Activated naive CD4-positive, alpha-beta T cell (primary cell): ENCODE data around the gene CPVL.

Experiments used
- DNase-seq, 4 experiments: peaks; one replicate each; lab custom pipeline; 2025; lab: John Stamatoyannopoulos, UW

Gene CPVL

GRCh38 chr7:29090836-29091601 is 55.3 kb downstream of the CPVL start:
- no peak for DNase-seq

DNA sequence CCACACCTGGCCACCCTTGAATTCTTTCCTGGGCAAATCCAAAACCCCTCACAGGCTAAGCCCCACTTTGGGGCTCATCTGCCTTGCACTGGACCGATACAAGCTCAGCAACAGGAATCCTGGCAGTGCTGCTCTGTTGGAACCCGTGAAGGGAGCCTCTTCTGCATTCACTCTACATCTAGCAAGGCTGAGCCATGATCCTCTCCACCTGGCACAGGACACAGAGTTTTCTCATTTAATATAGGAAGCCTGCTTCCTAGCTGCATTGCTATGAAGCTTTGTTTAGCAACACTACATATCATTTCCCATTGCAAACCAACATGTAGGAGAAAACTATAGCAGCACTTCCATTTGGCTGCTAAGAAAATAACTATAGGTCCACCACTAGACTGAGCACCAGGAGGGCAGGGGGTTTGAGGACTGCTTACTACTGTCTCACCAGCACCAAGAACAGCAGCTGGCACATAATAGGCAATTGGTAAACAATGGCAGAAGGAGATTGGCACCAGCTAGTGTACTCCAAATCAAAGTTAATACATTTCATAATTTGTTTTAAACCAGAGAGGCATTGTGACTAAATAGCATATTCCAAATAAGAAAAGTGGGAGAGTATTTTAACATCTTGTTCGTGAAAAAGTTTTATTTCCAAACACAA is 56.1 kb downstream of the CPVL start:
- DNase-seq: no peak

GRCh38 chr7:29087840-29088170 is 58.5 kb downstream of the CPVL start:
- DNase-seq: no peak

GRCh38 chr7:29086545-29086944 is 59.8 kb downstream of the CPVL start:
- no peak for DNase-seq

DNA sequence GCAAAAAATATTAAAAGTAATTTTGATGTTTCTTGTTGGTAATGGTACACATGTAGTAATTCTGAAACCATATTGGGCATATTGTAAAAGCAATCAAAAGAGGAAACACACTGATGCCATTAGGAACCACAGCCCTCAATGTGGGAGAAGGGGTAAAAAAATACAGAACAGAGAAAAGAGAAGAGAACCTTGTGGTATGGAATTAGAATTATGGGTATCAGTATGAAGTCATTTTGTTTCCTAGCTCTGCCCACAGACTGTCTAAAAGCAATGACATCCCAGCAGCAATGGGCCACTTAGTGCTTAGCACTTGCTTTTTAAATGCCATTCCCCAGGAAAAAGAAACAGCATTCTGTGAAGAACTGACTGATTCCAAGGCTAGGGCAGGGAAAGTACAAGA is 61.5 kb downstream of the CPVL start:
- DNase-seq: no peak

DNA sequence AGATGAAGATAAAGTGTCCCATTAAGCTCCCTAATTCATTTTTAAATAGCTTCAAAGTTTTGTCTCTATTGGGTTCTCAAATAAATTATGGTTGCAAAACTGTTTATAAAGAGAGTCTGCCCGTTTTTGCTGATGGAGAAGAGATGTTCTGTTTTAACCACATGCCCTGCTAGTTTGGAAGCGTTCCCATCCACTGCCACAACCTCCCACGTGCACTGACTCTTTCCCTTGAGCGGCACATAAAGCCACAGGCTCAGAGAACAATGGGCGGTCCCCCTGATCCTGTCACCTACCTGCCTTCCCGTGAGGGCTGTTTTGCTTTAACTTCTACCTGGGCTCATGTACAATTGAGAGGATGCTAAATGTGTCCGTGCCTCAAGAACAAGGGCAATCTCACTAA is 65.5 kb downstream of the CPVL start:
- no peak for DNase-seq

- no peak for DNase-seq
Measured at GRCh38 chr7:29078311-29079260, 67.8 kb downstream of the CPVL start.

GRCh38 chr7:29077854-29078253 is 68.5 kb downstream of the CPVL start:
- DNase-seq: no peak

- DNase-seq: no peak
Measured at GRCh38 chr7:29077176-29077575, 69.2 kb downstream of the CPVL start.

- DNase-seq: no peak
Measured at GRCh38 chr7:29076631-29077030, 69.7 kb downstream of the CPVL start.

DNA sequence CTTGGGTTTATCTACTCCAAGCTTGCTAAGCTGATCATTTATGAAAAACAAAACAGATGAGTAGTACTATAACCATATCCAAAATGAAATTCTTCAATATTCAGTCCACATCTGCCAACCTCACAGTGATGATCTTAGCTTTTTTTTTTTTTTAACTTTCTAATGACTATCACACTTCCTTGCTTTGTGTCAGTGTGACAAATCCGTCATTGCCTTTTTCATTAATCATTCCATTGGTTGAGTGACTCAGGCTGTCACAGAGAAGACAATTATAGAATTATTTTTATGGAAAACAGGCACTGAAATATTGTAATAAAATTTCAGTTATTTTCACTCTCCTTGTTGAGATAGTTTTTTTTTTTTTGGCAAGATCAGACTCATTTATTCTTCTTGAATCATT is 70.7 kb downstream of the CPVL start:
- DNase-seq: no peak

DNA sequence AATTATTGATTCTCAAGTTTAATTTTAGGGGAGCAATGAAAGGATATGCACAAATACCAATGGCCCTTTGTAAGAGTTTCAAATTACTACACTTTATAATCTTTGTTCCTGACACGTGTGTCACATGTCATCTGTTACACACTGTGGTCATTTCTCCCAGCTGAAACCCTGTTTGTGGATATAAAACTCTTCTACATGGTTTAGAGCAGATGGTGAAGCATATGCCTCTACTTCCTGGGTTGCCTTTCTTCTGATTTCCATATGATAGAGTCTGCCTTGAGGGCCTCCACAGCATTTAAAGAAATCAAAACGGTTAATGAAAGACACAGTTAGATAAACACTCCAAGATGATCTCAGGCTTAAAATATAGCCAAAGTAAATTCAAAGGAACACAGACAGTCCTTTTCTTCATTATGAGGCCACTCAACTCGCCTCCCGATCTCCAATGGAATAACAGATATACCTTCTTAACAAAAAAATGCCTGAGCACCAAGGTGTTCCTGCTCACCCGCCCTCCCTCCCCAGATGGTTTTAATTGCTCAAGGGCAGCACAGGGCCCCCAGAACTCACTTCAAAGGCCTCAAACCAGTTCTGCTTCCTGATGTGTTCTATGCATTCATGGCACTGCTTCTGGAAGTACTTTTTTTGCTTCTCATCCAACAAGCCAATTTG is 75.0 kb downstream of the CPVL start:
- DNase-seq: no peak

- no peak for DNase-seq
Measured at GRCh38 chr7:29066641-29067040, 79.7 kb downstream of the CPVL start.

DNA sequence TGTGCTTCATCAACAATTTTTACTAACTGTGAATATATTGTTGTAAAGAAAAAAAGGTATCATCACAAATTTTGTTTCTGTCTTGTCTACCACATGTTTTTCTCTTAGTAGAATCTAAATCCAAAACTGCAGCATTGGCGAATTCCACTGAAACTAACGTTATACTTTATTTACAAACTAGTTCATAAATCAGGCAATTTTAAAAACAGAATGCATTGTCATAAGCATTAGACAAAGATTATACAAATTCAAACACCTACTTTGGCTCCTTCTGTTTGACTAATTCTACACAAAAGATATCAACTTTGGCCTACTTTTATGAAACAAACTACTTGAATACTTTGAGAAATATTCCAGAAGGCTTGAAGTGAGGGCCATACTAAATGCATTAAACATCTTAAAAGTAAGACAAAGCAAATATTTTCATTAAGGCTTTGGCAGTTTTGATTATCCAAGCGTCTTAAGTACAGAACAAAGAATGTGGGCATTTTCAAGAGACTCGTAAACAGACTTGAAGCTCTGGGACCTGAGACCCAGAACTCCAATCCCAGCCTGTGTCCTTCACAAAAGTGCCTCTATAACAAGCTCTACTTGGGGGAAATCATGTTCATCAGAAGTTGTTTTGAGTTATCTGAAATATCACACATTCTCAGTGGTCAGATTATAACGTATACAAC is 81.0 kb downstream of the CPVL start:
- DNase-seq: no peak

DNA sequence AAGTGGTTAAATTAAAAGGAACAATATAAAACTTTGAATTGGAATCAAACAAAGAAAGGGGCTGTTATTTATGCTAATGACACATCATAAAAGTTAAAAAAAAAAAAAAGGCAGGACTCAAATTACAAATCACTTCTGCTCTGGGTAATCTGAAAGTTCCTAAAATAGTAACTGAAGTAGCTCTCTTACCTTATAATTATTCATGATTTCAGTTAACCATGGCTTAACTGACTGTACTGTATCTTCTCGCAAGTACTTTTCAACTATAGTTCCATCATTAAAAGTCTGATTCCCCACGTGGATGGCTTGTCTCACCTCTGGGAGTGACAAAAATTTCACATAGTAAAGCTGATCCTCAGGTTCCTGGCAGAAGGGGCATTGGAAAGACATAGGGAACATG is 82.5 kb downstream of the CPVL start:
- no peak for DNase-seq

DNA sequence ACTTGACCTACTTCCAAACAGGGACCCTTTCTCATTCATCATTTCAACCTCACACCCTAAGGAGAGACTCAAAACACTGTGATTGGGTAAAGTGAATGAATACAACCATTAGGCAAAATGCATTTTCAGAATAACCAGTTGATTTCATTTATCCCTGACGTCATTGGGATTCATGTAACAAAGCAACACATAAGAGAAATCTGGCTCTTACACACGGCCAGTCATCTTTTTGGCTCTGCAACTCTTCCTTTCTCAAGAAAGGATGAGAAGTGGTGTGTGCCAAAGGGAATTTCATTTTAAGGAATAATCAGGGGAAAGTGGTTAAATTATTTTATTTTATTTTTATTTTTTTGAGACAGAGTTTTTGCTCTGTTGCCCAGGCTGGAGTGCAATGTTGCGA is 83.1 kb downstream of the CPVL start:
- no peak for DNase-seq

- DNase-seq: no peak
Measured at GRCh38 chr7:29053105-29053872, 93.0 kb downstream of the CPVL start.

DNA sequence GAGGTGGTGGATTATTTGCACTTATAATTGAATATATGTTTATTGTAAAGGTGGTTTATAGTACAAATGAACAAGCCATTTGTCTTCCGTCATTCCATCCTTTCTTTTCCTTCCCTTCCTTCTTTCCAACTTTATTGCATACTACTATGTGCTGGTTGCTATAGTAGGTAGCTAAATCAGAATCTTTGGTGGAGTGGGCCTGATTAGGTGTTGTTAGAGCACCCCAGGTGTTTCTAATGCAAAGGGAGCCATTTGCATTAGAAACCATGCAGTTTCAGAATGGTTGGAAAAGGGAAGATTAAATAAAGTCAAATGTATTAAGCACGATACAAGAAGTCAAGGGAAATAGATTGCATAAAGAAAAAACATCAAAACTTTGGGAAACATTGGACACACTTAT is 99.4 kb downstream of the CPVL start:
- DNase-seq: no peak

- DNase-seq: no peak
Measured at GRCh38 chr7:29045258-29046086, 100.9 kb downstream of the CPVL start.

- no peak for DNase-seq
Measured at GRCh38 chr7:29044554-29044953, 101.8 kb downstream of the CPVL start.
